ENCODE data around the gene KRTAP20-3. TPM values are rescaled to one million over a fixed set of nuclear protein-coding genes. Genes with fewer than 3 reads are reported as not detected.

The KRTAP20-3 gene
- polyA plus RNA-seq, result not detected
- long read RNA-seq, donor 1, result 0 reads
- long read RNA-seq, donor 2, result 0 reads
- long read RNA-seq, donor 3, result 0 reads
- long read RNA-seq, donor 4, result 0 reads
- long read RNA-seq, donor 5, result 0 reads
- long read RNA-seq, donor 6, result 0 reads
- long read RNA-seq, donor 7, result 0 reads
- long read RNA-seq, donor 8, result 0 reads
- long read RNA-seq, donor 9, result 0 reads
- long read RNA-seq, donor 10, result 0 reads

DNA sequence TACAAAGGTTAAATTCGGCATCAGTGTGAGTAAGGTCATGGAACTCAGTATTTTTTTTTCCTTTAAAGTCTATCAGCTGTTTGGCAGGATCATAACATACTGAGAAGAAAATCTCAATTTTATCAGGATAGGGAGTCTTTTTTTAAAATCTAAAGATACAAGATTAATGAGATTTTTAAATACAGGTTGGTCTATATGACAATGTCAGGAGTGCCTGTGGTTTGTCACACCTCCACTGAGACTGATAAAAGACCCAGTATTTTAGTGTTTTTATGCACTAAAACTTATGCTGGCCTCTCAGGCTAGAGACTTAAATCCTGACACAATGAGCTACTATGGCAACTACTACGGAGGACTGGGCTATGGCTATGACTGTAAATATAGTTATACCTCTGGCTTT is at the start of gene KRTAP20-3:
Gene KRTAP20-3, plus strand, starts transcription at position 301 of the 400 bp plus-strand sequence.
- H3K27me3 ChIP-seq (ENCODE audit: control insufficient read depth in 3 of 3, insufficient read depth in 3 of 3, low read length in 3 of 3), result no peaks in the 10 kb centered on the region
- H3K4me3 ChIP-seq (ENCODE audit: low read depth in 1 of 3, low read length in 3 of 3), result no peak within 1 kb of the TSS
- no peaks in the 10 kb centered on the region for H3K9me3 ChIP-seq (ENCODE audit: control insufficient read depth in 2 of 2, insufficient read depth in 1 of 2, low read depth in 1 of 2, low read length in 1 of 2)
- 89 to 92% (median 90%) methylated on average over 2 of the region's 2 CpGs for WGBS, 3 donors
- no peaks in the 10 kb centered on the region for H3K4me1 ChIP-seq (ENCODE audit: control insufficient read depth in 3 of 3, insufficient read depth in 2 of 3, low read depth in 1 of 3, low read length in 2 of 3)
- FAIRE-seq (no peak), DNase-seq (no peak)
- no peaks in the 10 kb centered on the region for H3K36me3 ChIP-seq (ENCODE audit: control insufficient read depth in 3 of 3, insufficient read depth in 2 of 3, low read depth in 1 of 3, low read length in 3 of 3)
- no peak within 1 kb of the TSS for H3K27ac ChIP-seq (ENCODE audit: low read depth in 1 of 3, low read length in 2 of 3)

DNA sequence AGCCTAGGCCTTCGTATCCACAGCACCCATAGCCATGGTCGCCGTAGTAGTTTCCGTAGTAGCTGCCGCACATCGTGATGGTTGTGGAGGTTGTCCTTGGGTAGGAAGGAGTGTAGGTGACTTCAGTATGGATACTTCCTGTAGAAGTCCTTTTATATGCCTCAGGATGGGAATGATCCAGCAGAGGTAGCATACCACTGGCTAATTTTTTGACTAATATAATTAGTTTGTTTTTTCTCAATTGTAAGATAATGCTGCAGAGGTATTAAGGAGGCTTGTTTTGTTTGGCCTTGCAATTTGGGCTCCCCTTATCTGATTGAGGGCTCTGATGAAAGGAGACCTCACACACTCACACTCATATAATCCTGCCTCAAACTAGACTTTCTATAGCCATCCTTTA is 43.9 kb upstream of the KRTAP20-3 start, which contains the start of gene KRTAP6-2:
Gene KRTAP6-2, minus strand, starts transcription at position 101 of the 400 bp plus-strand sequence. Its CDS starts 28 bp downstream, at position 73.
- peaks cover 0 to 5% of the 10 kb centered on the region in 2 donors for H3K9me3 ChIP-seq (ENCODE audit: control insufficient read depth in 2 of 2, insufficient read depth in 1 of 2, low read depth in 1 of 2, low read length in 1 of 2)
- H3K36me3 ChIP-seq (ENCODE audit: control insufficient read depth in 3 of 3, insufficient read depth in 2 of 3, low read depth in 1 of 3, low read length in 3 of 3), result no peaks in the 10 kb centered on the region
- WGBS, 3 donors, result 95 to 97% (median 96%) methylated on average over 6 of the region's 6 CpGs
- H3K27me3 ChIP-seq (ENCODE audit: control insufficient read depth in 3 of 3, insufficient read depth in 3 of 3, low read length in 3 of 3), result no peaks in the 10 kb centered on the region
- no peak within 1 kb of the TSS for H3K27ac ChIP-seq (ENCODE audit: low read depth in 1 of 3, low read length in 2 of 3)
- no peak for FAIRE-seq
- DNase-seq, result no peak
- H3K4me1 ChIP-seq (ENCODE audit: control insufficient read depth in 3 of 3, insufficient read depth in 2 of 3, low read depth in 1 of 3, low read length in 2 of 3), result no peaks in the 10 kb centered on the region
- no peak within 1 kb of the TSS for H3K4me3 ChIP-seq (ENCODE audit: low read depth in 1 of 3, low read length in 3 of 3)

DNA sequence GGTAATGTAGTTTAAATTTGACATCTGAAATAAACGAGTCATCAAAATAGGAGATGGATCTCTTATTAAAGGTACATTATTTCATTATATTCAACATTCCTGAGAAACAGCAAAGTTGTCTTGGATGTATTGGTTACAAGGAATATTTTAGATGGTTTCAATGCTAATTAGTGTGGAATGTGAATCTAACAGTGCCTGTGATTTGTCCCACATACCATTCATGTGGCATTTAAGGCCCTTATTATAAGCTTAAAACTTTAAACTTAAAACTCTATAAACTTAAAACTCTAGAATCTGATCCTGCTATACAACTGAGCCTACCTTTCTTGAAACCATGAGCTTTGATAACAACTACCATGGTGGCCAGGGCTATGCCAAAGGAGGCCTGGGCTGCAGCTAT is 41.9 kb upstream of the KRTAP20-3 start, which contains the start of gene KRTAP22-1:
Gene KRTAP22-1, plus strand, starts transcription at position 301 of the 400 bp plus-strand sequence.
- no peak for DNase-seq
- no peaks in the 10 kb centered on the region for H3K4me1 ChIP-seq (ENCODE audit: control insufficient read depth in 3 of 3, insufficient read depth in 2 of 3, low read depth in 1 of 3, low read length in 2 of 3)
- H3K27me3 ChIP-seq (ENCODE audit: control insufficient read depth in 3 of 3, insufficient read depth in 3 of 3, low read length in 3 of 3), result no peaks in the 10 kb centered on the region
- no peak for FAIRE-seq
- WGBS, 3 donors, result 48 to 97% (median 50%) methylated on average over 1 of the region's 1 CpG
- H3K27ac ChIP-seq (ENCODE audit: low read depth in 1 of 3, low read length in 2 of 3), result no peak within 1 kb of the TSS
- no peaks in the 10 kb centered on the region for H3K36me3 ChIP-seq (ENCODE audit: control insufficient read depth in 3 of 3, insufficient read depth in 2 of 3, low read depth in 1 of 3, low read length in 3 of 3)
- peaks cover 0 to 9% of the 10 kb centered on the region in 2 donors for H3K9me3 ChIP-seq (ENCODE audit: control insufficient read depth in 2 of 2, insufficient read depth in 1 of 2, low read depth in 1 of 2, low read length in 1 of 2)
- H3K4me3 ChIP-seq (ENCODE audit: low read depth in 1 of 3, low read length in 3 of 3), result no peak within 1 kb of the TSS

DNA sequence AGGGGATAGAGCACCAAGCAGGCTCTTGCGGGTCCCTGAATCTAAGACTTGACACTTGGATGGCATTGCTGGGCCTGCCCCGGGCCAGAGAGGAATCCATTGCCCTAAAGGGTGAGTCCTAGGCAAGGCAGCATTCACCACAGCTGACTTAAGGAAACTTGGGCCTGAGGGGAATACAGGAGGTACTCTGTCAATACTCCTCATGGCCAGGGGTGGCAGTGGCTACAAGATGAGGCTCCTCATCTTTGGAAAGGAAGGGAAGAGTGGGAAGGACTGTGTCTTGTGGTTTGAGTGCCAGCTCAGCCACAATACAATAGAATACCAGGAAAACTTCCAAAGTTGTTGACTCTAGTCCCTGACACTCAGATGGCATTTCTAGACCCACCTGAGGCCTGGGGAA is 36.7 kb upstream of the KRTAP20-3 start:
- no peak for FAIRE-seq

DNA sequence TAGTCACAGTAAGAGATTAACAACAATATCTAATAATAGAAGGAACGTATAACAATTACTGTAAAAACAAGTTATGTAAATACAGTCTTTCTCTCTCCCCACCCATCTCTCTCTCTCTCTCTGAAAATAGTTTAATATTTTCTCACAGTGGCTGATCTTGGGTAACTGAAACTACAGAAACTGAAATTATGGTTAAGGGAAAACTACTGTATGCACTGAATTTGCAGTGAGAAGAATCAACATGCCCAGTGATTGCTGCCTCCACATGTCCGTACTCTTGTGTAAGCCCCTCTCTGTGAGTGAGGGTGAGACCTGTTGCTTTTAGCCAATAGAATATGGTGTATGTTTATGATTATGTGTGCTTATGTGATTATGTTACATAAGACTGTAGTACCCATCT is 30.5 kb upstream of the KRTAP20-3 start:
- Histone ChIP-seq H3K4me1 (ENCODE audit: control insufficient read depth in 3 of 3, insufficient read depth in 2 of 3, low read depth in 1 of 3, low read length in 2 of 3) (no peaks in the 10 kb centered on the region), H3K27ac (ENCODE audit: low read depth in 1 of 3, low read length in 2 of 3) (no peak overlapping the region), H3K4me3 (ENCODE audit: low read depth in 1 of 3, low read length in 3 of 3) (no peak overlapping the region), H3K9me3 (ENCODE audit: control insufficient read depth in 2 of 2, insufficient read depth in 1 of 2, low read depth in 1 of 2, low read length in 1 of 2) (peaks cover 0 to 6% of the 10 kb centered on the region in 2 donors), H3K27me3 (ENCODE audit: control insufficient read depth in 3 of 3, insufficient read depth in 3 of 3, low read length in 3 of 3) (no peaks in the 10 kb centered on the region), H3K36me3 (ENCODE audit: control insufficient read depth in 3 of 3, insufficient read depth in 2 of 3, low read depth in 1 of 3, low read length in 3 of 3) (no peaks in the 10 kb centered on the region)
- no peak for DNase-seq
- no peak for FAIRE-seq
- WGBS, 3 donors, result 80 to 89% (median 87%) methylated on average over 2 of the region's 2 CpGs

More for the DNA sequence above, 36.7 kb upstream of the KRTAP20-3 start:
- no peaks in the 10 kb centered on the region for H3K4me1 ChIP-seq (ENCODE audit: control insufficient read depth in 3 of 3, insufficient read depth in 2 of 3, low read depth in 1 of 3, low read length in 2 of 3)
- 64 to 93% (median 86%) methylated on average over 2 of the region's 2 CpGs for WGBS, 3 donors
- H3K36me3 ChIP-seq (ENCODE audit: control insufficient read depth in 3 of 3, insufficient read depth in 2 of 3, low read depth in 1 of 3, low read length in 3 of 3), result no peaks in the 10 kb centered on the region
- no peaks in the 10 kb centered on the region for H3K27me3 ChIP-seq (ENCODE audit: control insufficient read depth in 3 of 3, insufficient read depth in 3 of 3, low read length in 3 of 3)
- H3K4me3 ChIP-seq (ENCODE audit: low read depth in 1 of 3, low read length in 3 of 3), result no peak overlapping the region
- H3K9me3 ChIP-seq (ENCODE audit: control insufficient read depth in 2 of 2, insufficient read depth in 1 of 2, low read depth in 1 of 2, low read length in 1 of 2), result peaks cover 0 to 12% of the 10 kb centered on the region in 2 donors
- DNase-seq, result no peak
- H3K27ac ChIP-seq (ENCODE audit: low read depth in 1 of 3, low read length in 2 of 3), result no peak overlapping the region

GRCh38 chr21:30613836-30614235 is 28.8 kb upstream of the KRTAP20-3 start, which contains the start of gene KRTAP6-1:
Gene KRTAP6-1, minus strand, starts transcription at chr21:30613930. Its CDS starts 26 bp downstream, at chr21:30613904.
- DNase-seq (no peak), FAIRE-seq (no peak)
- no peaks in the 10 kb centered on the region for H3K4me1 ChIP-seq (ENCODE audit: control insufficient read depth in 3 of 3, insufficient read depth in 2 of 3, low read depth in 1 of 3, low read length in 2 of 3)
- WGBS, 3 donors, result 51 to 80% (median 53%) methylated on average over 2 of the region's 2 CpGs
- no peaks in the 10 kb centered on the region for H3K27me3 ChIP-seq (ENCODE audit: control insufficient read depth in 3 of 3, insufficient read depth in 3 of 3, low read length in 3 of 3)
- no peak within 1 kb of the TSS for H3K4me3 ChIP-seq (ENCODE audit: low read depth in 1 of 3, low read length in 3 of 3)
- H3K36me3 ChIP-seq (ENCODE audit: control insufficient read depth in 3 of 3, insufficient read depth in 2 of 3, low read depth in 1 of 3, low read length in 3 of 3), result no peaks in the 10 kb centered on the region
- no peak within 1 kb of the TSS for H3K27ac ChIP-seq (ENCODE audit: low read depth in 1 of 3, low read length in 2 of 3)
- H3K9me3 ChIP-seq (ENCODE audit: control insufficient read depth in 2 of 2, insufficient read depth in 1 of 2, low read depth in 1 of 2, low read length in 1 of 2), result peaks cover 0 to 3% of the 10 kb centered on the region in 2 donors

GRCh38 chr21:30615199-30615598 is 27.5 kb upstream of the KRTAP20-3 start:
- Histone ChIP-seq H3K27me3 (ENCODE audit: control insufficient read depth in 3 of 3, insufficient read depth in 3 of 3, low read length in 3 of 3) (no peaks in the 10 kb centered on the region), H3K27ac (ENCODE audit: low read depth in 1 of 3, low read length in 2 of 3) (no peak overlapping the region), H3K9me3 (ENCODE audit: control insufficient read depth in 2 of 2, insufficient read depth in 1 of 2, low read depth in 1 of 2, low read length in 1 of 2) (peaks cover 0 to 3% of the 10 kb centered on the region in 2 donors), H3K4me3 (ENCODE audit: low read depth in 1 of 3, low read length in 3 of 3) (no peak overlapping the region), H3K4me1 (ENCODE audit: control insufficient read depth in 3 of 3, insufficient read depth in 2 of 3, low read depth in 1 of 3, low read length in 2 of 3) (no peaks in the 10 kb centered on the region), H3K36me3 (ENCODE audit: control insufficient read depth in 3 of 3, insufficient read depth in 2 of 3, low read depth in 1 of 3, low read length in 3 of 3) (no peaks in the 10 kb centered on the region)
- DNase-seq, result no peak
- FAIRE-seq, result no peak

DNA sequence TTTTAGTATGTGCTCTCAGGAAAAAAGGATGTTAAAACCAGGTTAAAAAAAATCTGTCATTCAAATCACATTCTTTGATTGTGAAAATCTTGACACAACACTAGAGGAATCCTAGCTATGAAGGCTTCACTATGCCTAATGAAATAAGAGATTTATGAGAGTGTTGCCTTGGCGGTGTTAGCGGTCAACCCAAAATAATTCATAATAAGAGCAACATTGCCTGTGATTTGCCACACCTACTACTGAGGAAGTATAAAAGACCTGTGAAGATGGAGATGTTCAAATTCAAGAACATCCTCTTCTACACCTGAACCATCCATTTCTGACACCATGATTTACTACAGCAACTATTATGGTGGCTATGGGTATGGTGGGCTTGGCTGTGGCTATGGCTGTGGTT is 26.5 kb upstream of the KRTAP20-3 start, which contains the start of gene KRTAP20-1:
Gene KRTAP20-1, plus strand, starts transcription at position 301 of the 400 bp plus-strand sequence. Its CDS starts 30 bp downstream, at position 331.
- 95 to 99% (median 99%) methylated on average over 2 of the region's 2 CpGs for WGBS, 3 donors
- no peak within 1 kb of the TSS for H3K4me3 ChIP-seq (ENCODE audit: low read depth in 1 of 3, low read length in 3 of 3)
- no peaks in the 10 kb centered on the region for H3K27me3 ChIP-seq (ENCODE audit: control insufficient read depth in 3 of 3, insufficient read depth in 3 of 3, low read length in 3 of 3)
- H3K4me1 ChIP-seq (ENCODE audit: control insufficient read depth in 3 of 3, insufficient read depth in 2 of 3, low read depth in 1 of 3, low read length in 2 of 3), result no peaks in the 10 kb centered on the region
- no peak for FAIRE-seq
- H3K27ac ChIP-seq (ENCODE audit: low read depth in 1 of 3, low read length in 2 of 3), result no peak within 1 kb of the TSS
- peaks cover 0 to 3% of the 10 kb centered on the region in 2 donors for H3K9me3 ChIP-seq (ENCODE audit: control insufficient read depth in 2 of 2, insufficient read depth in 1 of 2, low read depth in 1 of 2, low read length in 1 of 2)
- H3K36me3 ChIP-seq (ENCODE audit: control insufficient read depth in 3 of 3, insufficient read depth in 2 of 3, low read depth in 1 of 3, low read length in 3 of 3), result no peaks in the 10 kb centered on the region
- DNase-seq, result no peak

GRCh38 chr21:30620080-30620479 is 22.6 kb upstream of the KRTAP20-3 start:
- no peaks in the 10 kb centered on the region for H3K27me3 ChIP-seq (ENCODE audit: control insufficient read depth in 3 of 3, insufficient read depth in 3 of 3, low read length in 3 of 3)
- no peak overlapping the region for H3K4me3 ChIP-seq (ENCODE audit: low read depth in 1 of 3, low read length in 3 of 3)
- no peak overlapping the region for H3K27ac ChIP-seq (ENCODE audit: low read depth in 1 of 3, low read length in 2 of 3)
- FAIRE-seq, result no peak
- no peak for DNase-seq
- no peaks in the 10 kb centered on the region for H3K36me3 ChIP-seq (ENCODE audit: control insufficient read depth in 3 of 3, insufficient read depth in 2 of 3, low read depth in 1 of 3, low read length in 3 of 3)
- H3K9me3 ChIP-seq (ENCODE audit: control insufficient read depth in 2 of 2, insufficient read depth in 1 of 2, low read depth in 1 of 2, low read length in 1 of 2), result peaks cover 0 to 7% of the 10 kb centered on the region in 2 donors
- H3K4me1 ChIP-seq (ENCODE audit: control insufficient read depth in 3 of 3, insufficient read depth in 2 of 3, low read depth in 1 of 3, low read length in 2 of 3), result no peaks in the 10 kb centered on the region

Data from small intestine (tissue), 16 donors.